HepG2 (cell line): Measurements from ENCODE around the gene FAM53B. TPM values are rescaled to one million over a fixed set of nuclear protein-coding genes. Genes with fewer than 3 reads are reported as not detected.

Source experiments
- ATAC-seq: fragments of 200-7000 bp; cut with Tn5 transposase; 3 replicates; pipeline ENCODE4 v1.9.1; 2020; ENCODE audit warnings: mild to moderate bottlenecking, moderate library complexity
- BruUV-seq: library from RNA; stranded (reverse); fragments of 400-500 nt; replicated peaks from 2 replicates; lab custom pipeline; 2021; lab: Mats Ljungman, UMichigan
- CTCF ChIA-PET: fragments of 300-600 bp; formaldehyde crosslinking; extraction: SDS; loops from one replicate; lab custom pipeline; 2021; ENCODE audit warnings: low total read pairs, inconsistent platforms, low intra/inter-chr PET ratio; lab: Yijun Ruan, JAX
- POLR2A ChIA-PET: fragments of 350-600 bp; sonication (Branson Sonifier 250); formaldehyde crosslinking; loops from one replicate; lab custom pipeline; 2020; ENCODE audit warnings: antibody characterized with exemption, inconsistent platforms; lab: Yijun Ruan, JAX
- DNase-seq: peaks from one replicate; pipeline ENCODE4 v3.0.0-alpha.2; 2015; ENCODE audit warnings: low spot score
- FAIRE-seq: peaks from 3 replicates; lab custom pipeline; 2011; peaks lifted over from hg19 to GRCh38; lab: Jason Lieb, UNC
- H2AFZ ChIP-seq: one replicate; pipeline ENCODE4 v1.6.1; 2011; ENCODE audit warnings: low read length, inconsistent platforms
- H3K27ac ChIP-seq: fragments of 300-600 bp; 3 replicates; pipeline ENCODE4 v1.8.0; 2011; ENCODE audit warnings: mixed run types, mild to moderate bottlenecking, mixed read lengths, low read length, inconsistent platforms; ENCODE audit not compliant: insufficient read depth; ENCODE audit errors: extremely low read length
- H3K27me3 ChIP-seq, 2 experiments: fragments of 200-600 bp in 1 of 2; 2 replicates in 1 of 2; 3 replicates in 1 of 2; pipeline versions ENCODE4 v1.6.0 to v1.8.0; 2011; ENCODE audit warnings: low read length in 2 of 2, mild to moderate bottlenecking in 2 of 2, moderate library complexity in 2 of 2, inconsistent platforms in 1 of 2; ENCODE audit not compliant: insufficient read depth in 2 of 2, control insufficient read depth in 1 of 2
- H3K36me3 ChIP-seq, 2 experiments: fragments of 200-600 bp in 1 of 2; replicated peaks in 1 of 2; 2 replicates in 1 of 2; 3 replicates in 1 of 2; pipeline versions ENCODE4 v1.5.1 to v1.8.0; 2011; ENCODE audit warnings: low read length in 2 of 2, inconsistent platforms in 1 of 2; ENCODE audit not compliant: insufficient read depth in 2 of 2, control insufficient read depth in 1 of 2
- H3K4me1 ChIP-seq: 2 replicates; pipeline ENCODE4 v1.5.1; 2012; ENCODE audit warnings: low read length, inconsistent platforms; ENCODE audit not compliant: insufficient read depth
- H3K4me2 ChIP-seq: 2 replicates; pipeline ENCODE4 v1.6.0; 2011; ENCODE audit warnings: low read depth, low read length, inconsistent platforms
- H3K4me3 ChIP-seq, 3 experiments: fragments of 200-600 bp in 1 of 3; sonication (generic), shearing (Covaris generic) in 1 of 3; replicated peaks in 1 of 3; 2 replicates each; pipeline ENCODE4 v1.5.1; 2011 to 2016; ENCODE audit warnings: low read length in 3 of 3, inconsistent platforms in 2 of 3, low read depth in 2 of 3, mild to moderate bottlenecking in 2 of 3, control low read depth in 1 of 3, mixed read lengths in 1 of 3; ENCODE audit not compliant: insufficient read depth in 1 of 3
- H3K79me2 ChIP-seq: one replicate; pipeline ENCODE4 v1.6.1; 2011; ENCODE audit warnings: low read length, inconsistent platforms; ENCODE audit not compliant: insufficient read depth
- H3K9ac ChIP-seq: 2 replicates; pipeline ENCODE4 v1.6.0; 2011; ENCODE audit warnings: mild to moderate bottlenecking, low read depth, low read length, inconsistent platforms; ENCODE audit not compliant: insufficient read depth
- H3K9me3 ChIP-seq: 2 replicates; pipeline ENCODE4 v1.5.1; 2012; ENCODE audit warnings: mild to moderate bottlenecking, low read length
- H4K20me1 ChIP-seq: 2 replicates; pipeline ENCODE4 v1.6.0; 2011; ENCODE audit warnings: inconsistent platforms, mild to moderate bottlenecking, low read length, moderate library complexity; ENCODE audit not compliant: insufficient read depth
- EEA1 ChIP-seq: sonication (generic); formaldehyde crosslinking; IDR thresholded peaks from 2 replicates; pipeline ENCODE4 v1.5.1; 2020; ENCODE audit warnings: mild to moderate bottlenecking, missing genetic modification reagents, borderline replicate concordance
- ISX ChIP-seq: sonication (generic); formaldehyde crosslinking; conservative IDR thresholded peaks from 2 replicates; pipeline ENCODE4 v1.5.0; 2020; ENCODE audit warnings: missing genetic modification reagents
- RBFOX2 ChIP-seq: fragments of 200-400 bp; formaldehyde crosslinking; IDR thresholded peaks from 2 replicates; pipeline ENCODE4 v1.6.1; 2017; ENCODE audit warnings: low read depth, mild to moderate bottlenecking, low read length
- SP4 ChIP-seq: sonication (generic); formaldehyde crosslinking; IDR thresholded peaks from 2 replicates; pipeline ENCODE4 v1.8.1; 2023; ENCODE audit warnings: mild to moderate bottlenecking, missing genetic modification reagents
- ZNF629 ChIP-seq: sonication (generic); formaldehyde crosslinking; conservative IDR thresholded peaks from 2 replicates; pipeline ENCODE4 v1.5.0; 2020; ENCODE audit warnings: missing genetic modification reagents
- WGBS: methylation state at CpG from one replicate; pipeline ENCODE4 v1.1.6; 2017; ENCODE audit warnings: low lambda C conversion rate; 5-methylcytosine and 5-hydroxymethylcytosine counted together
- in situ Hi-C: cut with HindIII; loops from 2 replicates; pipeline ENCODE4 v1.10.0; 2017; ENCODE audit warnings: low pct_unique_long_range_greater_than_20kb; ENCODE audit not compliant: extremely low pct_ligation_motif_present
- intact Hi-C: fragments of 100-400 bp; cut with micrococcal nuclease; formaldehyde crosslinking; loops from one replicate; pipeline ENCODE4 v1.10.0; 2022; ENCODE audit not compliant: unreplicated experiment
- polyA plus RNA-seq, 8 experiments: library from polyadenylated mRNA; depleted of rRNA in 3 of 8; stranded (reverse) in 7 of 8; unstranded in 1 of 8; fragments of >200 nt; fragmentation: Illumina TruSeq in 4 of 8; extraction: Trizol in 4 of 8; gene quantifications; 2 replicates each; pipeline versions ENCODE4 v1.2.1 to v1.2.3, GENCODE V29; 2011 to 2016; ENCODE audit warnings: low read depth in 4 of 8, missing spikeins in 1 of 8, mixed read lengths in 1 of 8; ENCODE audit not compliant: insufficient read depth in 1 of 8
- total RNA-seq, 5 experiments: library from RNA; depleted of rRNA; stranded (reverse); fragments of >200 nt; fragmentation: Illumina TruSeq; extraction: Trizol; gene quantifications; 2 replicates each; pipeline ENCODE4 v1.2.3, GENCODE V29; 2016; ENCODE audit warnings: low read depth in 1 of 5
- TF ChIP-seq, protein P1 (sequence below): fragments of 450-650 bp; IDR thresholded peaks from 2 replicates; pipeline ENCODE4 v1.6.1; 2017

Gene FAM53B
- total and polyA plus RNA-seq, 2 of the 13 experiments (the other 11 are each of a cell fraction or from before 2014, with no cell fraction given) = 6.4 to 19.3 TPM

DNA sequence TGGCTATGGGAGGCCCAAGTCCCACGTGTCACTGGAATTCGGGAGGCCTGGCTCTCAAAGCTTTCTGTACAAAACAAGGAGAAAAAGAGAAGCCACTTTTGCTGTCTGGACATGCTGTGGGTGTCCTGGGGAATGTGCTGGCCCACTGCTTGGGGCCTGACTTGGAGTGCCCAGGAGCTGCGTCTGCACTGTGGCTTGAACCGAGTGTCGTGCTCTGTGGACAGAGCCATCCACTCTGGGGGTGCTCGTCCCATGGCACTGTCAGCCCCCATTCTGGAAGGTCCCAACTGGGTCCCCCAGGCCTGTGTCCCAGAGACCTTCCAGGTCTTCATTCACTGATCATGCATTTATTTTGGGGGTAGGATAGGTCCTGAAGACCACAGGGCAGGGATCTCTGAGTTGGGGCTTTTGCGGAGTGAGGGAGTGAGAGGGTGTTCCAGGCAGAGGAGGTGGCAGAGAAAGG, 144.6 kb downstream of the FAM53B start:
- FAIRE-seq (no peak), DNase-seq (no peak), ATAC-seq (no peak)
- POLR2A ChIA-PET = no interaction called here
- no peak overlapping the region for H3K4me2 ChIP-seq
- TF ChIP-seq, protein P1, sequence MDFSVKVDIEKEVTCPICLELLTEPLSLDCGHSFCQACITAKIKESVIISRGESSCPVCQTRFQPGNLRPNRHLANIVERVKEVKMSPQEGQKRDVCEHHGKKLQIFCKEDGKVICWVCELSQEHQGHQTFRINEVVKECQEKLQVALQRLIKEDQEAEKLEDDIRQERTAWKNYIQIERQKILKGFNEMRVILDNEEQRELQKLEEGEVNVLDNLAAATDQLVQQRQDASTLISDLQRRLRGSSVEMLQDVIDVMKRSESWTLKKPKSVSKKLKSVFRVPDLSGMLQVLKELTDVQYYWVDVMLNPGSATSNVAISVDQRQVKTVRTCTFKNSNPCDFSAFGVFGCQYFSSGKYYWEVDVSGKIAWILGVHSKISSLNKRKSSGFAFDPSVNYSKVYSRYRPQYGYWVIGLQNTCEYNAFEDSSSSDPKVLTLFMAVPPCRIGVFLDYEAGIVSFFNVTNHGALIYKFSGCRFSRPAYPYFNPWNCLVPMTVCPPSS = no peak
- no peak overlapping the region for H3K9ac ChIP-seq
- H3K9me3 ChIP-seq = no peaks in the 10 kb centered on the region
- intact Hi-C loops = no loop called here
- CTCF ChIA-PET = no interaction called here
- H3K79me2 ChIP-seq = no peaks in the 10 kb centered on the region
- H4K20me1 ChIP-seq = no peaks in the 10 kb centered on the region
- 69% methylated on average over 5 of the region's 7 CpGs for WGBS
- no peak overlapping the region for H3K4me3 ChIP-seq
- BruUV-seq = no TSS peak
- H3K27ac ChIP-seq = no peak overlapping the region
- in situ Hi-C loops = no loop called here
- H3K27me3 ChIP-seq = no peaks in the 10 kb centered on the region
- H3K4me1 ChIP-seq = peaks cover 42% of the 10 kb centered on the region
- no peaks in the 10 kb centered on the region for H3K36me3 ChIP-seq
- no peak overlapping the region for H2AFZ ChIP-seq

DNA sequence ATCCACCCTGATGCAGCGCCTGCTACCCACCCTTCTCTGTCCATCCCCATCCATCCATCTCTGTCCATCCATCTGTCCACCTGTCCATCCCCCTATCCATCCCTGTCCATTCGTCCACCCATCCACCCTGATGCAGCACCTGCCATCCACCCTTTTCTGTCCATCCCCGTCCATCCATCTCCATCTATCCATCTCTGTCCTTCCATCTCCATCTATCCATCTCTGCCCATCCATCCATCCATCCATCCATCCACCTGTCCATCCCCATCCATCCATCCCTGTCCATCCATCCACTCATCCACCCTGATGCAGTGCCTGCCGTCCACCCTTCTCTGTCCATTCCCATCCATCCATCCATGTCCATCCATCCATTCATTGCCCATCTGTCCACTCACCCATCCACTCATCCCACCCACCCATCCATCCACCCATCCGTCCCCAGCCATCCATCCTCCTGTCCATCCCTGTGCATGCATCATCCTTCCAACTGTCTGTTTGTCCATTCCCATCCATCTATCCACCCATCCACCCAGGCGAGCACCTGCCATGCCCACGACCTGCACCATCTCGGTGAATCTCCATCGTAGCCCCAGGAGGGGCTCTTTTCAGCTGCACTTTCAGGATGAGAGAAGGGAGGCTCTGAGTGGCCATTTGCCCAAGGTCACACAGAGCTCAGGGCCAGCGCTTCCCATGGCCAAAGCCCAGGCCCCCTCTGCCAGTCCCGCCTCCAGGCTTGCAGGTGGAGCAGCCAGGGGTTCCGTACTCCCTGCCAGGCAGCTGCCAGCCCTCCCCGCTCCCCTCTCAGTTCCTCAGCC, 145.2 kb downstream of the FAM53B start:
- no peaks in the 10 kb centered on the region for H3K79me2 ChIP-seq
- no peak for DNase-seq
- POLR2A ChIA-PET = no interaction called here
- TF ChIP-seq ISX (CRISPR knock-in tag) (no peak), EEA1 (CRISPR knock-in tag) (no peak), RBFOX2 (no peak), SP4 (CRISPR knock-in tag) (no peak), ZNF629 (CRISPR knock-in tag) (no peak)
- TF ChIP-seq, all 625 proteins: peak for 0
- Histone ChIP-seq H3K4me3 (no peak overlapping the region), H3K9ac (no peak overlapping the region), H2AFZ (no peak overlapping the region), H3K4me2 (no peak overlapping the region), H3K36me3 (no peaks in the 10 kb centered on the region), H3K27me3 (no peaks in the 10 kb centered on the region), H4K20me1 (no peaks in the 10 kb centered on the region), H3K27ac (no peak overlapping the region), H3K4me1 (peaks cover 35% of the 10 kb centered on the region), H3K9me3 (no peaks in the 10 kb centered on the region)
- CTCF ChIA-PET = no interaction called here
- WGBS = 53% methylated on average over 13 of the region's 13 CpGs
- intact Hi-C loops = no loop called here
- FAIRE-seq = no peak
- no peak for ATAC-seq
- in situ Hi-C loops = no loop called here
- no TSS peak for BruUV-seq
